ENCODE data around the gene PRKAR1B. TPM values are rescaled to one million over a fixed set of nuclear protein-coding genes. Genes with fewer than 3 reads are reported as not detected.

The PRKAR1B gene
- total RNA-seq, 2 experiments from 2014 or later: 48.7 to 49.9 TPM

- H3K27ac Mint-ChIP-seq: no peak overlapping the region
- POLR2A ChIA-PET: no interaction called here
- intact Hi-C loops (cut with micrococcal nuclease): no loop called here
- H3K4me3 Mint-ChIP-seq: no peak overlapping the region
- H3K9me3 Mint-ChIP-seq: peaks cover 2% of the 10 kb centered on the region
- CTCF ChIA-PET: no interaction called here
- ATAC-seq (no peak), DNase-seq (no peak)
- H3K36me3 Mint-ChIP-seq (ENCODE audit: low read depth): peaks cover 41% of the 10 kb centered on the region
- no peak for TF ChIP-seq CTCF (IDR thresholded peaks at IDR 0.05)
- no peaks in the 10 kb centered on the region for H3K4me1 Mint-ChIP-seq (ENCODE audit: low read depth)
- H3K27me3 Mint-ChIP-seq: no peaks in the 10 kb centered on the region
Measured at GRCh38 chr7:674454-675410, 52.3 kb downstream of the PRKAR1B start.

- no peak for DNase-seq
- intact Hi-C loops (cut with micrococcal nuclease): no loop called here
- Mint-ChIP-seq H3K4me1 (ENCODE audit: low read depth) (no peaks in the 10 kb centered on the region), H3K27ac (no peak overlapping the region), H3K4me3 (no peak overlapping the region), H3K27me3 (no peaks in the 10 kb centered on the region), H3K9me3 (peaks cover 6% of the 10 kb centered on the region), H3K36me3 (ENCODE audit: low read depth) (peaks cover 38% of the 10 kb centered on the region)
- ChIA-PET CTCF (no interaction called here), POLR2A (no interaction called here)
- ATAC-seq: no peak
- no peak for TF ChIP-seq CTCF (IDR thresholded peaks at IDR 0.05)
Measured at GRCh38 chr7:673681-674453, 53.2 kb downstream of the PRKAR1B start.

- ATAC-seq: no peak
- Mint-ChIP-seq H3K36me3 (ENCODE audit: low read depth) (peaks cover 39% of the 10 kb centered on the region), H3K4me3 (no peak overlapping the region), H3K27ac (no peak overlapping the region), H3K9me3 (peaks cover 9% of the 10 kb centered on the region), H3K27me3 (no peaks in the 10 kb centered on the region), H3K4me1 (ENCODE audit: low read depth) (no peaks in the 10 kb centered on the region)
- ChIA-PET POLR2A (no interaction called here), CTCF (no interaction called here)
- no peak for DNase-seq
- intact Hi-C loops (cut with micrococcal nuclease): no loop called here
- no peak for TF ChIP-seq CTCF (IDR thresholded peaks at IDR 0.05)
Measured at GRCh38 chr7:672891-673290, 54.2 kb downstream of the PRKAR1B start.

GRCh38 chr7:671415-672042, 55.6 kb downstream of the PRKAR1B start:
- peaks cover 9% of the 10 kb centered on the region for H3K9me3 Mint-ChIP-seq
- no peak overlapping the region for H3K4me3 Mint-ChIP-seq
- TF ChIP-seq CTCF (IDR thresholded peaks at IDR 0.05): no peak
- H3K27me3 Mint-ChIP-seq: no peaks in the 10 kb centered on the region
- ATAC-seq: no peak
- peaks cover 35% of the 10 kb centered on the region for H3K36me3 Mint-ChIP-seq (ENCODE audit: low read depth)
- ChIA-PET POLR2A (interaction anchor here (1.4 kb wide), 1 partner anchor 10 kb away, joined by 4 read pairs; no protein-coding TSS in a partner anchor), CTCF (interaction anchor here (1.2 kb wide), 1 partner anchor 15 kb away, joined by 3 read pairs; no protein-coding TSS in a partner anchor)
- no peak overlapping the region for H3K27ac Mint-ChIP-seq
- no peaks in the 10 kb centered on the region for H3K4me1 Mint-ChIP-seq (ENCODE audit: low read depth)
- intact Hi-C loops (cut with micrococcal nuclease): no loop called here
- no peak for DNase-seq
